HG03521 (cell line): ENCODE results near the gene RNF215.

Source experiments
- ATAC-seq: cut with Tn5 transposase; IDR thresholded peaks from one replicate; pipeline ENCODE4 v1.9.1; 2021; ENCODE audit warnings: mild to moderate bottlenecking, moderate library complexity; ENCODE audit not compliant: unreplicated experiment

The RNF215 gene

DNA sequence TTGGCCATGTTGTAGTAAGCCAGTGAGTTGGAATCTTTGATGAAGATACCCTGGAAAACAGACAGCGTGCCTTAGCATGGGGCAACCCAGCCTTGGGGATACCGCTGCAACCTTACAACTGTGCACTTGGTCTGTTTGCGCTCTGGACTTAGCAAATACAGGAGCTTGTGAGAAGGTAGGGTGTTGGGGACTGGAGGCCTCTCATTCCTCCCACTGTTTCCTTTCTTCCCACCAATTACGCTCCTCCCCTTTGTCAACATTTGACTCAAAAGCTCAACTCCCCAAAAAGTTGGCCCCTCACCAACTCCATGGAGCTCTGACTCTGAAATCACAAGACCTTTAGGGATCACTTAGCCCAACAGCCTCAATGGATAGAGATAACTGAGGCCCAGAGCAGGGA is 52.6 kb downstream of the RNF215 start:
- ATAC-seq, result no peak

DNA sequence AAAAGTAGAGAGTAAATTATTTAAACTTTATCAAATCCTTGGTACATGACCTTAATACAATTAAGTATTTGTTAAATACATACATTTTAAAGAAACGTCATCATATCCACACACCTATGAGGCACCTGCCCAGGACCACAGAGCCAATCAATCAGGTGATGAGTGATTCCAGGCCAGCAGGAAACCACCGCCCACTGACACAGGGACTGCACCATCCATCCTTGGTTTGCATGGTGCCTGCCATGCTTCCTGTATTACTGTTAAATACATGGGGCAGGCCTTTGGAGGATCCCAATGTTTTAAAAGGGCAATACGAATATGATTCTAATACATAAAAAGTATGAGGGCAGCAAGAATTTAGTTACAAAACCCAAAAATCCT is 53.5 kb downstream of the RNF215 start:
- ATAC-seq, result no peak

DNA sequence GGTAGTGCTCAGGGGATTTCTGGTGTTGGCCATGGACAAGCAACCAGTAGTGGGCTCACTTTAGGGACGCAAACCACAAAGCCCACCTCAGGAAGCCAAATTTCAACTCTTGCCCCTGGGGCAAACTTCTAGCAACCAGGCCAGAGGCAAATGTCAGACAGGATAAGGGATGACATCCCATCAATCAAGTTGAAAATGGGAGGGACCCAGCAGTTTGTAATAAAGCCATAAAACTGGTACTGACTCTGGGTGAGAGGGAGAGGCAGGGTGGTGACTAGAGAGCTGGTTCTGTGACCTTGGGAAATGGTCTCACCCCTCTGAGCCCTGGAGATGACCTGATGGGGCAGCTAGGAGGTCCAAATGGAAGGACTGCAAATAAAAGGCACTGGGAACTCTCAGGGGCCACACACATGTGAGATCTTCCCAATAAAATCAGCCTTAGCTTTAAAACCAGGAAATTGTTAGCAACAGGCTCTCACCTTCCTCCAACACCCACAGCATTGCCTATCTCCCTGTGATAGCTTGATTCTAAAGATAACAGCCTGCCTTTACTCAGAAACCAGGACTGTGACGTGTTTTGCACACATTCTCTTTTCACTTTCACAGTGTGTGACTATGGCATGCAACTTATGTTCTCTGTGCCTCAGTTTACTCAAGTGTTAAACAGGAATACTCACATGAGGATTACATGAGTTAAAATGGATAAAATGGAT is 54.1 kb downstream of the RNF215 start:
- no peak for ATAC-seq

- no peak for ATAC-seq
Observed at GRCh38 chr22:30332551-30332950, 54.7 kb downstream of the RNF215 start.
